WTC11 (cell line): Measurements from ENCODE around the gene FAM13A. TPM values are rescaled to one million over a fixed set of nuclear protein-coding genes. Genes with fewer than 3 reads are reported as not detected.

Experiments used
- ATAC-seq: fragments of 200-7000 bp; cut with Tn5 transposase; 2 replicates; pipeline ENCODE4 v1.10.0; 2021; ENCODE audit warnings: mild to moderate bottlenecking, moderate library complexity
- CTCF ChIA-PET: fragments of 300-600 bp; sonication (Branson Sonifier 250); formaldehyde crosslinking; loops from one replicate; lab custom pipeline; 2021; ENCODE audit warnings: antibody characterized with exemption; lab: Charles Lee
- POLR2A ChIA-PET: fragments of 350-600 bp; sonication (Branson Sonifier 250); formaldehyde crosslinking; loops from one replicate; lab custom pipeline; 2021; ENCODE audit warnings: antibody characterized with exemption; lab: Charles Lee
- DNase-seq: peaks from one replicate; pipeline ENCODE4 v3.0.0; 2021; ENCODE audit warnings: low spot score
- H3K27ac Mint-ChIP-seq: 2 replicates; pipeline ENCODE4 v1.8.0; 2021; ENCODE audit warnings: mixed read lengths
- H3K27me3 Mint-ChIP-seq: 2 replicates; pipeline ENCODE4 v1.8.0; 2021; ENCODE audit warnings: low read depth, mild to moderate bottlenecking, moderate library complexity, mixed read lengths
- H3K36me3 Mint-ChIP-seq: 2 replicates; pipeline ENCODE4 v1.8.0; 2021; ENCODE audit warnings: mixed read lengths
- H3K4me1 Mint-ChIP-seq: 2 replicates; pipeline ENCODE4 v1.8.0; 2022; ENCODE audit warnings: mixed read lengths
- H3K4me3 Mint-ChIP-seq: 2 replicates; pipeline ENCODE4 v1.8.0; 2021; ENCODE audit warnings: mild to moderate bottlenecking, moderate library complexity, mixed read lengths
- H3K9me3 Mint-ChIP-seq: 2 replicates; pipeline ENCODE4 v1.8.0; 2021; ENCODE audit warnings: mixed read lengths
- AR ChIP-seq: fragments of 250-450 bp; sonication (Bioruptor Pico); IDR thresholded peaks from 2 replicates; pipeline ENCODE4 v1.9.0; 2021; ENCODE audit warnings: mild to moderate bottlenecking
- ATF2 ChIP-seq: sonication (generic); formaldehyde crosslinking; IDR thresholded peaks from 2 replicates; pipeline ENCODE4 v1.8.1; 2022; ENCODE audit warnings: low read depth, missing genetic modification reagents, borderline replicate concordance
- CREB1 ChIP-seq: sonication (generic); formaldehyde crosslinking; IDR thresholded peaks from 2 replicates; pipeline ENCODE4 v1.8.0; 2023; ENCODE audit warnings: mild to moderate bottlenecking, missing genetic modification reagents
- ELF4 ChIP-seq: sonication (generic); formaldehyde crosslinking; IDR thresholded peaks from 2 replicates; pipeline ENCODE4 v1.8.1; 2022; ENCODE audit warnings: low read depth, mild to moderate bottlenecking, moderate library complexity, missing genetic modification reagents
- MYBL2 ChIP-seq: sonication (generic); formaldehyde crosslinking; IDR thresholded peaks from 2 replicates; pipeline ENCODE4 v1.8.1; 2023; ENCODE audit warnings: mild to moderate bottlenecking, moderate library complexity, missing genetic modification reagents
- NR1H2 ChIP-seq: sonication (generic); formaldehyde crosslinking; IDR thresholded peaks from 2 replicates; pipeline ENCODE4 v1.9.0; 2021; ENCODE audit warnings: mild to moderate bottlenecking, moderate library complexity, missing genetic modification reagents
- PRRX2 ChIP-seq: fragments of 250-450 bp; sonication (Bioruptor Pico); IDR thresholded peaks from 2 replicates; pipeline ENCODE4 v1.8.0; 2021; ENCODE audit warnings: mild to moderate bottlenecking
- ZBTB43 ChIP-seq: sonication (generic); formaldehyde crosslinking; IDR thresholded peaks from 2 replicates; pipeline ENCODE4 v1.8.1; 2023; ENCODE audit warnings: mild to moderate bottlenecking, missing genetic modification reagents
- ZNF138 ChIP-seq: sonication (generic); formaldehyde crosslinking; conservative IDR thresholded peaks from 2 replicates; pipeline ENCODE4 v1.8.1; 2022; ENCODE audit warnings: mild to moderate bottlenecking, moderate library complexity, missing genetic modification reagents
- ZNF219 ChIP-seq: sonication (generic); formaldehyde crosslinking; IDR thresholded peaks from 2 replicates; pipeline ENCODE4 v1.8.0; 2023; ENCODE audit warnings: missing genetic modification reagents, mild to moderate bottlenecking, borderline replicate concordance
- ZNF532 ChIP-seq: fragments of 250-450 bp; sonication (Bioruptor Pico); IDR thresholded peaks from 2 replicates; pipeline ENCODE4 v1.9.0; 2021; ENCODE audit warnings: mild to moderate bottlenecking, borderline replicate concordance
- total RNA-seq: library from RNA; stranded (reverse); gene quantifications from 3 replicates; pipeline ENCODE4 v1.2.3, GENCODE V29; 2021
- TF ChIP-seq, protein P1 (sequence below): sonication (generic); formaldehyde crosslinking; IDR thresholded peaks from 2 replicates; pipeline ENCODE4 v1.8.0; 2022; ENCODE audit warnings: mild to moderate bottlenecking, missing genetic modification reagents
- TF ChIP-seq, protein P2 (sequence below): sonication (generic); formaldehyde crosslinking; IDR thresholded peaks from 2 replicates; pipeline ENCODE4 v1.8.1; 2022; ENCODE audit warnings: mild to moderate bottlenecking, missing genetic modification reagents, moderate library complexity, borderline replicate concordance
- TF ChIP-seq, protein P3 (sequence below): sonication (generic); formaldehyde crosslinking; conservative IDR thresholded peaks from 2 replicates; pipeline ENCODE4 v1.8.1; 2023; ENCODE audit warnings: mild to moderate bottlenecking, low read depth, missing genetic modification reagents, moderate library complexity

FAM13A gene
- total RNA-seq, 1 experiment from 2014 or later = 14.6 TPM

DNA sequence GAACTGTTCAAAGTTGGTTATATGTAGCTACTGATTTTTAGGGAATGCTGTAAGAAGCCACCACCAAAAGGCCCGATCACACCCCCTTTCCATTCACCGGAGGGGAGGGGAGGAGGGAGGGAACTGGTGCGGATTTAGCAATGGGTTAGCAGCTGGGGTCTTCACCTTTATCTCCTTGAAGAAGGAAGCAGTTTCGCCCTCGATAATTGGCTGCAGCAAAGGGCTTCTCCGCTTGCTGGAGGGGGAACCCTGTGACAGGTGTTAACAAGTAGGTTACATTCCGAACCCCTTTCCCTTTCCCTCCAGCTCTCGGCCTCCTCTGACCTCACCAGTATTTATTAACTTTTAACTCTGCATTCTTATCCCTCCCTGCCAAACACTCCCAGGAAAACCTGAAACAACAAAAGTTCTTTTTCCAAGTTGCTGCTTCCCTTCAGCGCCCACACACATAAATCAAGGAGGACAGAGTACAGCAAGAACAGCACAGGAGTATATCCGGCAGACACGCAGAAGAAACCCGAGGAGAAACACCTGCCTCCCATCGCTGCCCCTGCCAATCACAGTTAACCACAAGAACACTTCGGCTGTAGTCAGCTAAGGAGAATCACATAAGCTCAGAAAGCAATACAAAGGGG lies 319.6 kb downstream of the FAM13A start:
- POLR2A ChIA-PET = interaction anchor here (0.6 kb wide), 1 partner anchor 376 kb away, joined by 3 read pairs; no protein-coding TSS in a partner anchor
- H3K4me1 Mint-ChIP-seq = peaks cover 32% of the 10 kb centered on the region
- DNase-seq = peak; percentile 20
- H3K36me3 Mint-ChIP-seq = peaks cover 14% of the 10 kb centered on the region; the same call in 1 of the 2 replicates
- TF ChIP-seq, protein P1, sequence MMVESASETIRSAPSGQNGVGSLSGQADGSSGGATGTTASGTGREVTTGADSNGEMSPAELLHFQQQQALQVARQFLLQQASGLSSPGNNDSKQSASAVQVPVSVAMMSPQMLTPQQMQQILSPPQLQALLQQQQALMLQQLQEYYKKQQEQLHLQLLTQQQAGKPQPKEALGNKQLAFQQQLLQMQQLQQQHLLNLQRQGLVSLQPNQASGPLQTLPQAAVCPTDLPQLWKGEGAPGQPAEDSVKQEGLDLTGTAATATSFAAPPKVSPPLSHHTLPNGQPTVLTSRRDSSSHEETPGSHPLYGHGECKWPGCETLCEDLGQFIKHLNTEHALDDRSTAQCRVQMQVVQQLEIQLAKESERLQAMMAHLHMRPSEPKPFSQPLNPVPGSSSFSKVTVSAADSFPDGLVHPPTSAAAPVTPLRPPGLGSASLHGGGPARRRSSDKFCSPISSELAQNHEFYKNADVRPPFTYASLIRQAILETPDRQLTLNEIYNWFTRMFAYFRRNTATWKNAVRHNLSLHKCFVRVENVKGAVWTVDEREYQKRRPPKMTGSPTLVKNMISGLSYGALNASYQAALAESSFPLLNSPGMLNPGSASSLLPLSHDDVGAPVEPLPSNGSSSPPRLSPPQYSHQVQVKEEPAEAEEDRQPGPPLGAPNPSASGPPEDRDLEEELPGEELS = no peak
- TF ChIP-seq CREB1 (no peak), MYBL2 (CRISPR knock-in tag) (no peak), ZBTB43 (CRISPR knock-in tag) (no peak), AR (no peak), ATF2 (CRISPR knock-in tag) (no peak), NR1H2 (no peak), ZNF532 (CRISPR knock-in tag) (no peak), ZNF138 (CRISPR knock-in tag) (no peak), ZNF219 (CRISPR knock-in tag) (no peak), ELF4 (CRISPR knock-in tag) (no peak), PRRX2 (CRISPR knock-in tag) (no peak)
- TF ChIP-seq, protein P2, sequence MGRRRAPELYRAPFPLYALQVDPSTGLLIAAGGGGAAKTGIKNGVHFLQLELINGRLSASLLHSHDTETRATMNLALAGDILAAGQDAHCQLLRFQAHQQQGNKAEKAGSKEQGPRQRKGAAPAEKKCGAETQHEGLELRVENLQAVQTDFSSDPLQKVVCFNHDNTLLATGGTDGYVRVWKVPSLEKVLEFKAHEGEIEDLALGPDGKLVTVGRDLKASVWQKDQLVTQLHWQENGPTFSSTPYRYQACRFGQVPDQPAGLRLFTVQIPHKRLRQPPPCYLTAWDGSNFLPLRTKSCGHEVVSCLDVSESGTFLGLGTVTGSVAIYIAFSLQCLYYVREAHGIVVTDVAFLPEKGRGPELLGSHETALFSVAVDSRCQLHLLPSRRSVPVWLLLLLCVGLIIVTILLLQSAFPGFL = no peak
- TF ChIP-seq, protein P3, sequence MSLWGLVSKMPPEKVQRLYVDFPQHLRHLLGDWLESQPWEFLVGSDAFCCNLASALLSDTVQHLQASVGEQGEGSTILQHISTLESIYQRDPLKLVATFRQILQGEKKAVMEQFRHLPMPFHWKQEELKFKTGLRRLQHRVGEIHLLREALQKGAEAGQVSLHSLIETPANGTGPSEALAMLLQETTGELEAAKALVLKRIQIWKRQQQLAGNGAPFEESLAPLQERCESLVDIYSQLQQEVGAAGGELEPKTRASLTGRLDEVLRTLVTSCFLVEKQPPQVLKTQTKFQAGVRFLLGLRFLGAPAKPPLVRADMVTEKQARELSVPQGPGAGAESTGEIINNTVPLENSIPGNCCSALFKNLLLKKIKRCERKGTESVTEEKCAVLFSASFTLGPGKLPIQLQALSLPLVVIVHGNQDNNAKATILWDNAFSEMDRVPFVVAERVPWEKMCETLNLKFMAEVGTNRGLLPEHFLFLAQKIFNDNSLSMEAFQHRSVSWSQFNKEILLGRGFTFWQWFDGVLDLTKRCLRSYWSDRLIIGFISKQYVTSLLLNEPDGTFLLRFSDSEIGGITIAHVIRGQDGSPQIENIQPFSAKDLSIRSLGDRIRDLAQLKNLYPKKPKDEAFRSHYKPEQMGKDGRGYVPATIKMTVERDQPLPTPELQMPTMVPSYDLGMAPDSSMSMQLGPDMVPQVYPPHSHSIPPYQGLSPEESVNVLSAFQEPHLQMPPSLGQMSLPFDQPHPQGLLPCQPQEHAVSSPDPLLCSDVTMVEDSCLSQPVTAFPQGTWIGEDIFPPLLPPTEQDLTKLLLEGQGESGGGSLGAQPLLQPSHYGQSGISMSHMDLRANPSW = no peak
- CTCF ChIA-PET = no interaction called here
- H3K4me3 Mint-ChIP-seq = no peak overlapping the region
- peak; percentile 21 for ATAC-seq
- peak overlapping the region; percentile 43 for H3K27ac Mint-ChIP-seq
- H3K27me3 Mint-ChIP-seq = no peaks in the 10 kb centered on the region
- H3K9me3 Mint-ChIP-seq = no peaks in the 10 kb centered on the region
